Esophagus squamous epithelium (tissue), 4 donors: Measurements from ENCODE around the gene PAXX.

Experiments used
- CTCF ChIP-seq, 6 experiments: fragments of 450-650 bp in 4 of 6; fragments of 200-600 bp in 2 of 6; sonication (generic) in 2 of 6; IDR thresholded peaks; one replicate each; pipeline ENCODE4 v1.5.1; 2016 to 2019; ENCODE audit warnings: antibody characterized with exemption in 6 of 6, mild to moderate bottlenecking in 4 of 6, moderate library complexity in 4 of 6
- POLR2A ChIP-seq, 4 donors: fragments of 450-650 bp; IDR thresholded peaks; one replicate each; pipeline ENCODE4 v1.6.1; 2017; ENCODE audit warnings: antibody characterized with exemption in 4 of 4, mild to moderate bottlenecking in 4 of 4, moderate library complexity in 3 of 4

- TF ChIP-seq CTCF (IDR thresholded peaks at IDR 0.05) = peak; percentile 84 to 93 (median 91)
- TF ChIP-seq POLR2A (IDR thresholded peaks at IDR 0.05) = no peak
Observed at GRCh38 chr9:137034709-137035506, 42.7 kb downstream of the PAXX start.
